ENCODE results near the gene RFNG. TPM values are rescaled to one million over a fixed set of nuclear protein-coding genes. Genes with fewer than 3 reads are reported as not detected.
A peak's percentile ranks its signal among the peaks of the same experiment; 100 is the strongest.

The RFNG gene
- total RNA-seq, 2 donors from 2014 or later, result 46.3 to 54.5 TPM

- no peak overlapping the region for H3K27ac ChIP-seq (ENCODE audit: low read depth, low read length)
- peaks cover 4% of the 10 kb centered on the region for H3K4me1 ChIP-seq (ENCODE audit: control insufficient read depth, insufficient read depth, low read length)
- WGBS, 2 experiments (ENCODE audit: insufficient coverage in 1 of 2, insufficient read length in 1 of 2), result 93 to 98% methylated on average over 7 to 13 of the region's 13 CpGs
- no peaks in the 10 kb centered on the region for H3K27me3 ChIP-seq (ENCODE audit: control insufficient read depth, insufficient read depth, low read length, poor library complexity, severe bottlenecking)
- Mint-ChIP-seq H3K9me3 (no peaks in the 10 kb centered on the region), H3K36me3 (ENCODE audit: low read depth) (peaks cover 15% of the 10 kb centered on the region), H3K27ac (no peak overlapping the region), H3K27me3 (ENCODE audit: insufficient read depth) (no peaks in the 10 kb centered on the region), H3K4me1 (peaks cover 6% of the 10 kb centered on the region), H3K4me3 (no peak overlapping the region)
- TF ChIP-seq CTCF (conservative IDR thresholded peaks at IDR 0.05), result no peak
- H3K36me3 ChIP-seq (ENCODE audit: control insufficient read depth, insufficient read depth, low read length), result no peaks in the 10 kb centered on the region
- DNase-seq, result no peak
- H3K9ac ChIP-seq (ENCODE audit: extremely low read depth, low read length, poor library complexity, severe bottlenecking), result no peak overlapping the region
- H3K9me3 ChIP-seq (ENCODE audit: control insufficient read depth, low read length), result no peaks in the 10 kb centered on the region
- no peak overlapping the region for H3K4me3 ChIP-seq (ENCODE audit: low read length)
These were observed 23.4 kb downstream of the RFNG start for GRCh38 chr17:82028246-82028645.

- H3K27ac ChIP-seq (ENCODE audit: low read depth, low read length), result no peak overlapping the region
- H3K27me3 ChIP-seq (ENCODE audit: control insufficient read depth, insufficient read depth, low read length, poor library complexity, severe bottlenecking), result no peaks in the 10 kb centered on the region
- no peaks in the 10 kb centered on the region for H3K36me3 ChIP-seq (ENCODE audit: control insufficient read depth, insufficient read depth, low read length)
- H3K36me3 Mint-ChIP-seq (ENCODE audit: low read depth), result peaks cover 12% of the 10 kb centered on the region
- WGBS, 2 experiments (ENCODE audit: insufficient coverage in 1 of 2, insufficient read length in 1 of 2), result 93 to 94% methylated on average over 15 to 25 of the region's 25 CpGs
- H3K9ac ChIP-seq (ENCODE audit: extremely low read depth, low read length, poor library complexity, severe bottlenecking), result no peak overlapping the region
- H3K4me3 Mint-ChIP-seq, result no peak overlapping the region
- H3K4me3 ChIP-seq (ENCODE audit: low read length), result no peak overlapping the region
- no peaks in the 10 kb centered on the region for H3K27me3 Mint-ChIP-seq (ENCODE audit: insufficient read depth)
- peaks cover 10% of the 10 kb centered on the region for H3K4me1 Mint-ChIP-seq
- H3K9me3 ChIP-seq (ENCODE audit: control insufficient read depth, low read length), result no peaks in the 10 kb centered on the region
- no peak for TF ChIP-seq CTCF (conservative IDR thresholded peaks at IDR 0.05)
- no peak overlapping the region for H3K27ac Mint-ChIP-seq
- H3K9me3 Mint-ChIP-seq, result no peaks in the 10 kb centered on the region
- H3K4me1 ChIP-seq (ENCODE audit: control insufficient read depth, insufficient read depth, low read length), result peaks cover 4% of the 10 kb centered on the region
- DNase-seq, result no peak
These were observed 26.1 kb downstream of the RFNG start for GRCh38 chr17:82025401-82026107.

GRCh38 chr17:82024859-82025258 is 26.8 kb downstream of the RFNG start:
- H3K4me1 Mint-ChIP-seq, result peaks cover 10% of the 10 kb centered on the region
- no peak for TF ChIP-seq CTCF (conservative IDR thresholded peaks at IDR 0.05)
- H3K9me3 Mint-ChIP-seq, result no peaks in the 10 kb centered on the region
- H3K9me3 ChIP-seq (ENCODE audit: control insufficient read depth, low read length), result no peaks in the 10 kb centered on the region
- H3K9ac ChIP-seq (ENCODE audit: extremely low read depth, low read length, poor library complexity, severe bottlenecking), result no peak overlapping the region
- H3K27ac Mint-ChIP-seq, result no peak overlapping the region
- no peaks in the 10 kb centered on the region for H3K27me3 ChIP-seq (ENCODE audit: control insufficient read depth, insufficient read depth, low read length, poor library complexity, severe bottlenecking)
- WGBS, 2 experiments (ENCODE audit: insufficient coverage in 1 of 2, insufficient read length in 1 of 2), result 95 to 98% methylated on average over 15 to 17 of the region's 17 CpGs
- no peaks in the 10 kb centered on the region for H3K27me3 Mint-ChIP-seq (ENCODE audit: insufficient read depth)
- no peak overlapping the region for H3K4me3 ChIP-seq (ENCODE audit: low read length)
- DNase-seq, result no peak
- peaks cover 4% of the 10 kb centered on the region for H3K4me1 ChIP-seq (ENCODE audit: control insufficient read depth, insufficient read depth, low read length)
- no peak overlapping the region for H3K27ac ChIP-seq (ENCODE audit: low read depth, low read length)
- H3K4me3 Mint-ChIP-seq, result peak overlapping the region; percentile 76
- peaks cover 12% of the 10 kb centered on the region for H3K36me3 Mint-ChIP-seq (ENCODE audit: low read depth)
- no peaks in the 10 kb centered on the region for H3K36me3 ChIP-seq (ENCODE audit: control insufficient read depth, insufficient read depth, low read length)
